Stimulated activated CD8-positive, alpha-beta memory T cell treated with anti-CD3 and anti-CD28 coated beads, Interleukin-7, amount 100 ng/mL, for 48 hours (primary cell): Measurements from ENCODE around the gene MAP1LC3A.

Experiments
- DNase-seq, 2 donors: peaks; one replicate each; pipeline ENCODE4 v3.0.0-alpha.2; 2020; ENCODE audit warnings: low read depth in 1 of 2; ENCODE audit errors: extremely low read depth in 1 of 2

The MAP1LC3A gene

GRCh38 chr20:34574426-34574825 is 15.9 kb downstream of the MAP1LC3A start:
- no peak for DNase-seq

DNA sequence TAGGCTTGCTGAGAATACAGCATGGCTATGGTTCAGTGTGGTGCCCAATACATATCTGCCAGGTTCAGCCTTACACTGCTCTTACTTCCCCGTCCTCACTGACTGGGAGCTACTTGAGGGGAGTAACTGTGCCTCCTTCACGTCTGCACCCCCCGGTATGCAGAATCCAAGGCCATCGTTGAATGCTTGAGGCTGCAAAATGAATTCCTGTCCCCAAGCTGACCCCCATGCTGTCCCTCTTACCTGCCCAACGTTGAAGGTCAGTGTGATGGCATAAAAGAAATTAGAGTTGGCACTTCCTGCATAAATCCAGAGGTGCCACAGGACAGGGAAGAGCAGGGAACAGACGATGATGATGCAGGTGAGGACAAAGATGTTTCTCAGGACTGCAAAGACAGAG is 16.3 kb downstream of the MAP1LC3A start:
- DNase-seq: no peak

DNA sequence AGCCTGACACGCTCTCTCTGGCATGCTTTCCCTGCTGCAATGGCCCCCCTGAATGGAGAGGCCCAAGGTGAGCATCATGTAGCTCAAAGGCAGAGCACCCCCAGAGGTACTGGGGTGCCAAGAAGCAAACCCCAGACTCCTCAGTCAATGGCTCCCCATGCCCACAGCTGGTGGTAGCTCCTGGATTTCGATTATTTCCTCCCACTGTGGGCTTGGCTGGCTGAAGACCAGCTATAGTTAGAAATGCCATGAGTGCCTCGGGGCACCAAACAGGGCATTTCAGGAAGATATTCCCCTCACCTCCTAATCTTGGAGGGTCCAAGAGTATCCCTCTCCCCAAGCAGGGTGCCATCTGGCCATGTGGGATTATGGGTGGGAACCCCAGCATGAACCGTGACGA is 16.8 kb downstream of the MAP1LC3A start:
- DNase-seq: no peak

DNA sequence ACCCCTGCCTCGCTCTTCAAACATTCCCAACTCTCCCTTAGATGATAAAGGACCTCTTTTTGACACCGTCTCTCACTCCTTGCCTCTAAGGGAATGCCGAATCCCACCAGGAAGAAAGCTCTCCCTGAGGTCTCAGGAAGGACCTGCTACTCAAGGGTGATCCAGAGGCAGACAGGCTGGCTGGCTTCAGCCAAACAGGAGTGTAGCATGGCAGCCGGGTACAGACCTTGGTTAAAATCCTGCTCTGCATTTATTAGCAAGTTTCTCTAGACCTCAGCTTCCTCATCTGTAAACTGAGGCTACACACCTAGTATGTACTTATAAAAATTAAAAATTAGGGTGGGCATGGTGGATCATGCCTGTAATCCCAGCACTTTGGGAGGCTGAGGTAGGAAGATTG is 17.2 kb downstream of the MAP1LC3A start:
- no peak for DNase-seq

DNA sequence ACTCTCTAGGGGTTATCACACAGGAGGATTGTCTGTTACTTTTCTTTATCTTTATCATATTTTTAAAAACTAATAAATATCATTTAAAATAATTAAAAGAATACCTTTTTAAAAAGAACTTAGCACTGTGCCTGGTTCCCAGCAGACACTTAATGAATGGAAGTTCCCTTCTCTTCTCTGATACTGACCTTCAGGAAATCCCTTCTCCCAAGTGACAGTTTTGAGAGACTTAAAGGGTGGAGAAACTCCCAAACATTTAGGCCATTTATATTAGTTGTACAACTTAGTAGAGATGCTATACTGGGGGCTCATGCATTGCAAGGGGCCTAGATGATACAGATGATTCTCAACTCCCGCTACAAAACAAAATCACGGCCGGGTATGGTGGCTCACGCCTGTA is 18.5 kb downstream of the MAP1LC3A start:
- no peak for DNase-seq

DNA sequence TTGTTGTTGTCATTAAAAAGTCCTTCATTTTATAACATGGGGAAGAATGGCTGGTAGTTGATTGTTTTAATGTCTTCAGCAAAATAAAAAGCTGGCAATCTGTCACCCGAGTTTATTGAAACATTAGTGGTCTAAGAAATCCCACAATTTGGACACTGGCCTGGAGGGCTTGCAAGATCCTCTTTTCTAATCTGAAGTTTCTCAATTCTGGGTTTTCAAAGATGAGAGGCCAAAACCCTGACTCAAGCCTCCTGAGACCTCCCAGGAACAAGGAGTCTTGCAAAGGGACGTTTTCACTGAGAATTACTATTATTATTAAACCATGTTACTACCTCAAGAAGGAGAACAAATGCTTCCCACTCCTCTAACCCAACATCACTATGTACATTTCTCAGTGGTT is 19.5 kb downstream of the MAP1LC3A start:
- no peak for DNase-seq

DNA sequence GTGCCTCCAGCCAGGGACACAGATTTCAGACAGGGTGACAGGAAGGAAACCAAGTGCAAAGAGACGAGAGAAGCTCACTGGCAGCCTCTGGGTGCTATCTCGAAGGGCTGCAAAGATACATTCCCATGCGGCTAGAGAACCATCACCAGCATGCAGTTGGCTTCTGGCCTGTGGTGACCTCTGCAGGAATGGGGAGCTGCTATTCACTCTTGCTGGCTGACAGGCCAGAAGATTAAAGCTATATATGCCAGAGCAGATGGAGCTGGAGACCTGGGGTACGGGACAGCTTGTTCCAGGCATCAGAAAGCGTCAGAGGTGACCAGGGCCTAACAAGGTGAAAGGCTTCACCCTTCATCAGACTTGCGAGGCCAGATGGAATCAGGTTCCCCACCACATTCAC is 20.0 kb downstream of the MAP1LC3A start:
- no peak for DNase-seq

- DNase-seq: no peak
Observed at GRCh38 chr20:34579191-34579978, 20.9 kb downstream of the MAP1LC3A start.

DNA sequence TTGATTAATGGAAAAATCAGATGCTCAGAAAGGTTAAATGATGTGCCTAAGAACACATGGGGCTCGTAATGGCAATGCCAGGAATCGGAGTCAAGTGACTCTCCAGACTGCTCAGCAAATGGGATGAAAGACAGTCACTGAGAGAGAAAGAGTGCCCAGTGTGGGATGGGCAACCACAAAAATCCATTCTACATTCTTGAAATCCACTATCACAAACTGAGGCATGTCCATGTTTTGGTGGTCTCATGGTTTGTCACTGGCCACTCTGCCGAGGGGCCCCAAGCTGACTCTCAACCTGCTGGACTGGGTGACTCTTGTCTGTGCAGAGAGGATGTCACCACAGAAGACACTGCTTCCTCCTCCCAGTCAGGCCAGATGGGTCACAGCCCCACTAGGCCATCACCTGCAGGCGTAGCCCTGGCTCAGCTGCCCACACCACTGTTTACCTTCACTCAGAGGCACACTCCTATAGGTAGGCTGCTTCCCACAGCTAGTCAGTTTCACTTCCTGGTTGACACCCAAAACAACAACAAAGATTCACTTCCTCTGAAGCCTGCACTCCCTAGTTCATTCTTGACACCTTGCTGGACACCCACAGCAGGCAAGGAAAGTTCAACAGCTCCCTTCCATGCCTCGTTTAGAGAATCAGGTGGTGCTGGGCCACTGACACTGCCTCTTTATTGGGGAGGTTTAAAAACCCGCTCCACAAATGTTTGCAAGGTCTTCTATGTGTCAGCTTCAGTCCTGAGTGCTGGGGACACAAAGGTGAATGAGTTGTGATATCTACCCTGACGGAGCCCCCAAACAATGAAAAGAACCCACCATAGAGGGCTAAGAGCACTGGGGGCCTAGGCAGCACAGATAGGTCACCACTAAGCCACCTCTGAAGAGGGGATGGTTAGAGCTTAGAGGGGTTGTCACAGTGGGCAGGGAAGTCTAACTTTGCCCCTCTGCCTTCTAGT is 21.7 kb downstream of the MAP1LC3A start:
- DNase-seq: no peak

DNA sequence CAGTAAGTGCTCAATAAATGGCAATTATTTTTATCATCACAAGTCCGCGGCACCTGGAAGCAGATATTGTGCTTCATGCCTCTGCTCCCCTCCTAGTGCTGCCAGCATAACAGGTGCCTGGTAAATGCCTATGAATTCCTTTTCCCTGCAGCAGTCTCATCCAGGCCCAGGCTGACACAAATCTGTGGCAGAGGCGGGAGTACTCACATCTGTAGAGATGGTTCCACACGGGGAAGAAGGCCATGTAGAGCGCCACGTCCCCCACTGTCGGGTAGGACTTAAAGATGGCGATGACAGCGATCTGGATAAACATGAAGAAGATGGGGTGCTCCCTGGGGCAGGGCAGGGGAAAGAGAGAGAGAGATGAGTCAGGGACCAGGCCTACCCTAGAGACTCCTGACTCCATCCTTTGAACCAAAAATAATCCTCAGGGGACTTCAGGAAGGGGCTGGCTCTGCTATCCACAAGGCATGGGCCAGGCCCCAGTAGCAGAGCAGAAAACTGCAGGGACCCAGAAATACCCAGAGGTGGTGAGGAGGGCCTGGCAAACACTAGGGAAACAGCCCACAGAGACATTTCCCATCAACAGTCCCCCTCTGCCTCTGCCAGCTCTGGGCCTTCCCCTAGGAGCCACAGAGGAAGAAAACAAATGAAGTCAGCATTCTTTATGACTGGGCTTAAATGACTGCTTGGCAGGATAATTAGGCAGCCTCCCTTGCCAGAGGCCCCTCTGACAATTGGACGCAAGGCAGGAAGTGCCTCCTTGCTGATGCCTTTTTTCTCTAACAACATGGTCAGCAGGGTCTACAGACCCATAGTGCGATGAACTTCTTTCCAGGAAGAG is 23.0 kb downstream of the MAP1LC3A start:
- DNase-seq: peak in 1 of 2 donors; percentile 25

- DNase-seq: no peak
Observed at GRCh38 chr20:34582221-34582620, 23.7 kb downstream of the MAP1LC3A start.

- DNase-seq: no peak
Observed at GRCh38 chr20:34582911-34583310, 24.4 kb downstream of the MAP1LC3A start.

DNA sequence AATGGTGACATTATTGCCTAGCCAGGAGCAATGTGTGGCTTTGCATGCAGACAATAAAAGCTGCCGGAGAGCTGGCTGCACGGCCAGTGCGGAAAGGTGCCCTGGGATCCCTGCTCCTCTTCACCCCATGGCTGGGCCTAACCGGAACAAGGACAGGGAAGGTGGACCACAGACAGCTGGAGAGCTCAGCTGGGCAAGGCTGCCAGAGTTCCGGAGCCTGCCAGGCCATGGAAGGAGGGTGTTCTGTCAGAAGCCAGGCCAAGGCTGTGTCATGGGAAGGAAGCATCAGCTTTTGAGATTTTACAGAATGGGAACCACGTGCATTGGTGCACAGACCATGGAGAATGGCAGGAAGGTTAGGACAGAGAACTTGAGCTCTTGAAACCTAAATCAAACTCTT is 25.0 kb downstream of the MAP1LC3A start:
- no peak for DNase-seq

DNA sequence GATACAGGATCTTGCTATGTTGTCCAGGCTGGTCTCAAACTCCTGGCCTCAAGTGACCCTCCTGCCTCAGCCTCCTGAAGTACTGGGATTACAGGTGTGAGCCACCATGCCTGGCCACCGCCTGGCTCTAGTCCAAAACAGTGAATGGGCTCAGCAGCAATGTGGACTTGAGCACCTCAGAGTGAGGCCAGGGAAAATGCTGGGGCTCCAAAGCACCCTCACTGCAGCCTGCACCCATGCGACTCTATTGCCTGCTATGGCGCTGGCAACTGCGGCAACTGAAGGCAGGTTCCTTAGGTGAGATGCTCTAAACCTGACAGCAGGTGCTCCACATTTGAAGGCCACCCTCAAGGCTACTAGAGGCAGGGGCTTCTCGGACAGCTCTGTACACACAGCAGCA is 26.5 kb downstream of the MAP1LC3A start:
- DNase-seq: no peak

DNA sequence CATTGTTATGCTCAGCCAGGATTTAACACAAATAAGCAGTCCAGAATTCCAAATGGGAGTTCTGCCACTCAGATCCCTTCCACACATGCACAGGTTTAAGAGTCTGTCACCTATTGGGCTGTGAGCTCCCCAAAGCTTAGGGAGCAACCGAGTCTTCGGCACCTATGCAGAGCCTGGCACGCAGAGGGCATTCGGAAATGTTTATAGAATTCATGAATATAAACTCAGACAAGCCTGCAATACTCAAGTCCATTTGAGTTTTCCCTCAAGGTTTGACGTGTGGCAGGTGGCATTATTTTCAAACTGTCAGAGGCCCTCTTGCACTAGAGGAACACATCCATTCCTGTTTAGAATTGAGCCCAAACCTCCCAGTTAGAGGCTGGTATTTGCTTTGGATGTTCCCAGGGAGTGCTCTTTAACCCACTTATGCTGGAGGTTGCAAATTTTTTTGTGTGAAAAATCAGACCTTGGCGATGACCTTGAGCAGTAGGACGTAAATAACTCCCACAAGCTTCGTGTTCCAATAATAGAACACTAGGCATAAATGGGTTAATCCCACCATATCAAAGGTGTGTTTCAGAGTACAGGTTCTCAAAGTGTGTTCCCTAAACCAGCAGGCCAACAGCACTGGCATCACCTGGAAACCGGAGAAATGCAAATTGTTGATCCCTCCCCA is 28.1 kb downstream of the MAP1LC3A start:
- DNase-seq: no peak

DNA sequence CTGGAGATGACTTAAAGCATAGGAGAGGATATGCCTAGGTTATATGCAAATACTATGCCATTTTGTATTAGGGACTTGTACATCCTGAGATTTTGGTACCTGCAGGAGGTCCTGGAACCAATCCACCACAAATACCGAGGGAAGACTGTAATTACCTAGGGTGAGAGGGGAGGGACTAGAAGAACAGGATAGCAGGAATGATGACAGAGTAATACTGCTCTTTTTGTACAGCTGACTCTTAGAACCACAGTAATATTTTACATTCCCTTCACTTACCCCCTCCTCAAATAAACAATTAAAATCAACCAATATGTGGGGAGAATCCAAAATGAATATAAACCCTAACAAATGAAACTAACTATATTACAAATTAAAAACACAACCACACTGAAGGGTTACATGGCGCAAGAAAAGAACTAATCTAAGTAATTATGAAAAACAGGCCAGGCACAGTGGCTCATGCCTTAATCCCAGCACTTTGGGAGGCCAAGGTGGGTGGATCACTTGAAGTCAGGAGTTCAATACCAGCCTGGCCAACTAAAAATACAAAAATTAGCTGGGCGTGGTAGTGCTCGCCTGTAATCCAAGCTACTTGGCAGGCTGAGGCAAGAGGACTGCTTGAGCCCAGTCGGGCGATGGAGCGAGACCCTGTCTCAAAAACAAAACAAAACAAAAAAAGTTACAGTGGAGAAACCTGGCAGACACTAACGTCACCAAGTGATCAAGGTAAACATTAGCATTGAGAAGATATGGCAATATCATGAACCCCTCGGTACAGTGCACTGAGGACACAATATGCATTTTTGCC is 37.1 kb downstream of the MAP1LC3A start:
- DNase-seq: no peak

DNA sequence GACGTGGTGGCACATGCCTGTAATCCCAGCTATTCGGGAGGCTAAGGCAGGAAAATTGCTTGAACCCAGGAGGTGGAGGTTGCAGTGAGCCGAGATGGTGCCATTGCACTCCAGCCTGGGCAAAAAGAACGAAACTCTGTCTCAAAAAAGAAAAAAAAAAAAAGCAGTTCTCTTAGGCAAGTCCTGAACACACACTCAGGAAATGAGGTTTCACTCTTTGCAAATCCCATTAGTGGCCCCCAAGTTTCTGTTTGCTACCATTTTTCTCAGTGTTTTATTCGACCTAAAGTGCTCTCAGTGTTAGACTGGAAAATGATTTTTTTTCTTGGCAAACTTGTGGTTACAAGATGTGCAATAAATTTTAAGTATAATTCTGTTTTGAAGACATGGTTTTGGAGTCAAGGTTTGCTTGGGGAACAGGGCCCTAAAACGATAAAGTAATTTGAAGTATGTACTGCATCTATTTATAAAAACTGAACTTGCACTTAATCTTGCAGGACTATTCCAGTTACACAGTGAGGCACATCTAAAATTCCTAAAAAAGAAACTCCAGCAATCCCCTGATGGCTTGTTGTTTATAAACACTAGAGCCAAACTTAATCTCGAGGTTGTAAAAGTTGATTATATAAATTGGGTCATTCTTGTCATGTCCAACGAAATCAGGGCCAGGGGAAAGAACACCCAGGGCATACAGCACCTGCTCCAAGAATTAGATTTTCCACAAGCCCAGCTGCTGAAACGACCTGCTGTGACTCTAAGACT is 42.6 kb downstream of the MAP1LC3A start:
- DNase-seq: no peak

- DNase-seq: no peak
Observed at GRCh38 chr20:34604980-34605788, 46.7 kb downstream of the MAP1LC3A start.
